Fibroblast of skin of left quadriceps (primary cell): Measurements from ENCODE around the gene MARCO.

Experiments
- DNase-seq, 2 experiments: peaks; one replicate each; pipeline ENCODE4 v3.0.0-alpha.2; 2013; ENCODE audit warnings: low read depth in 2 of 2

MARCO gene

GRCh38 chr2:118942031-118942430 is at the start of gene MARCO:
Gene MARCO (plus strand): TSS chr2:118942194. CDS start chr2:118942301, 107 bp downstream.
- no peak for DNase-seq

GRCh38 chr2:118893100-118893499 is 48.9 kb upstream of the MARCO start:
- no peak for DNase-seq

GRCh38 chr2:118902266-118903028 is 39.5 kb upstream of the MARCO start:
- no peak for DNase-seq

GRCh38 chr2:118903029-118903351 is 39.0 kb upstream of the MARCO start:
- no peak for DNase-seq

GRCh38 chr2:118903551-118904479 is 38.2 kb upstream of the MARCO start:
- DNase-seq, result no peak

GRCh38 chr2:118905206-118905605 is 36.8 kb upstream of the MARCO start:
- no peak for DNase-seq

- no peak for DNase-seq
These were observed 35.8 kb upstream of the MARCO start for GRCh38 chr2:118906186-118906585.

GRCh38 chr2:118907759-118908158 is 34.2 kb upstream of the MARCO start:
- DNase-seq, result no peak

GRCh38 chr2:118909191-118909590 is 32.8 kb upstream of the MARCO start:
- DNase-seq, result no peak

- DNase-seq, result no peak
These were observed 30.7 kb upstream of the MARCO start for GRCh38 chr2:118911166-118911856.

GRCh38 chr2:118911936-118912335 is 30.1 kb upstream of the MARCO start:
- DNase-seq, result no peak

- no peak for DNase-seq
These were observed 28.7 kb upstream of the MARCO start for GRCh38 chr2:118913131-118913802.

- DNase-seq, result no peak
These were observed 28.0 kb upstream of the MARCO start for GRCh38 chr2:118913803-118914645.

GRCh38 chr2:118914721-118915453 is 27.1 kb upstream of the MARCO start:
- no peak for DNase-seq

- no peak for DNase-seq
These were observed 24.0 kb upstream of the MARCO start for GRCh38 chr2:118918017-118918416.

- no peak for DNase-seq
These were observed 20.3 kb upstream of the MARCO start for GRCh38 chr2:118921646-118922045.

GRCh38 chr2:118922254-118922653 is 19.7 kb upstream of the MARCO start:
- no peak for DNase-seq

- DNase-seq, result no peak
These were observed 18.6 kb upstream of the MARCO start for GRCh38 chr2:118923371-118923770.

GRCh38 chr2:118925476-118925875 is 16.5 kb upstream of the MARCO start:
- DNase-seq, result no peak

- no peak for DNase-seq
These were observed 16.0 kb upstream of the MARCO start for GRCh38 chr2:118925981-118926380.
